ENCODE measurements around the gene MS4A13. TPM values are rescaled to one million over a fixed set of nuclear protein-coding genes. Genes with fewer than 3 reads are reported as not detected.
"Not testable (repeated sequence)": the region's sequence is repeated elsewhere in the genome, so short reads cannot be mapped to it uniquely, and the experiment has no call there.

Gene MS4A13
- total RNA-seq, 2 donors from 2014 or later = not detected

DNA sequence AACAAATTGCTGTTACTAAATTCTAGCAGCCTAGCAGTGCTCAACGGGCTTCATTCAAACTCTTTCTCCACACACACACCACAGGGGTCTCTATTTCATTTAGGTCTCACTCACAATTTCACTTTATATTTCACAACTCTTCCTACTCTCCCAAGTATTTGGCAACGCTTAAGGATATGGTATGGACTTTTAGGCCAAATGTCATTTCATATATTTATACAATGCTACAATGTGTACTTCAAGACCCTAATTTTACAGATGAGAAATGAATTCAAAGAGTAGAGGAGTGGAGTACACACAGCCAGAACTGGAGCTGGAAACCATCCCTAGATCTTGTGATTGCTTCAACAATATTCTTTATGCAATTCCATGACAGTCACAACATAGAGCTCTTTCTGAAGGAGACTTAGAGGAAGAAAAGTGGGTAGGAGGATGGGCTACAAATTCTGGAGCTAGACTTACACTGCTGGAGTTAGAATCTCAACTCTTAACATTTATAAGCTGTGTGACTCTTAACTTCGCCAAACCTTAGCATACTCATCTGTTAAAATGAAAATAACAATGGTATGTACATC lies 2.5 kb upstream of the MS4A13 start:
- no peak for DNase-seq (ENCODE audit: low spot score)
- no peak for ATAC-seq (ENCODE audit: insufficient number of reproducible peaks, low FRiP score, low read depth)
- Histone ChIP-seq H3K4me1 (ENCODE audit: control insufficient read depth in 1 of 2, low read depth in 2 of 2) (no peaks in the 10 kb centered on the region), H3K9me3 (no peaks in the 10 kb centered on the region), H3K27me3 (replicated peaks; ENCODE audit: insufficient read depth) (no peaks in the 10 kb centered on the region), H3K27ac (no peak overlapping the region), H3K36me3 (no peaks in the 10 kb centered on the region), H3K4me3 (no peak overlapping the region)
- TF ChIP-seq, protein P1, sequence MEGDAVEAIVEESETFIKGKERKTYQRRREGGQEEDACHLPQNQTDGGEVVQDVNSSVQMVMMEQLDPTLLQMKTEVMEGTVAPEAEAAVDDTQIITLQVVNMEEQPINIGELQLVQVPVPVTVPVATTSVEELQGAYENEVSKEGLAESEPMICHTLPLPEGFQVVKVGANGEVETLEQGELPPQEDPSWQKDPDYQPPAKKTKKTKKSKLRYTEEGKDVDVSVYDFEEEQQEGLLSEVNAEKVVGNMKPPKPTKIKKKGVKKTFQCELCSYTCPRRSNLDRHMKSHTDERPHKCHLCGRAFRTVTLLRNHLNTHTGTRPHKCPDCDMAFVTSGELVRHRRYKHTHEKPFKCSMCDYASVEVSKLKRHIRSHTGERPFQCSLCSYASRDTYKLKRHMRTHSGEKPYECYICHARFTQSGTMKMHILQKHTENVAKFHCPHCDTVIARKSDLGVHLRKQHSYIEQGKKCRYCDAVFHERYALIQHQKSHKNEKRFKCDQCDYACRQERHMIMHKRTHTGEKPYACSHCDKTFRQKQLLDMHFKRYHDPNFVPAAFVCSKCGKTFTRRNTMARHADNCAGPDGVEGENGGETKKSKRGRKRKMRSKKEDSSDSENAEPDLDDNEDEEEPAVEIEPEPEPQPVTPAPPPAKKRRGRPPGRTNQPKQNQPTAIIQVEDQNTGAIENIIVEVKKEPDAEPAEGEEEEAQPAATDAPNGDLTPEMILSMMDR (IDR thresholded peaks at IDR 0.05) = no peak

DNA sequence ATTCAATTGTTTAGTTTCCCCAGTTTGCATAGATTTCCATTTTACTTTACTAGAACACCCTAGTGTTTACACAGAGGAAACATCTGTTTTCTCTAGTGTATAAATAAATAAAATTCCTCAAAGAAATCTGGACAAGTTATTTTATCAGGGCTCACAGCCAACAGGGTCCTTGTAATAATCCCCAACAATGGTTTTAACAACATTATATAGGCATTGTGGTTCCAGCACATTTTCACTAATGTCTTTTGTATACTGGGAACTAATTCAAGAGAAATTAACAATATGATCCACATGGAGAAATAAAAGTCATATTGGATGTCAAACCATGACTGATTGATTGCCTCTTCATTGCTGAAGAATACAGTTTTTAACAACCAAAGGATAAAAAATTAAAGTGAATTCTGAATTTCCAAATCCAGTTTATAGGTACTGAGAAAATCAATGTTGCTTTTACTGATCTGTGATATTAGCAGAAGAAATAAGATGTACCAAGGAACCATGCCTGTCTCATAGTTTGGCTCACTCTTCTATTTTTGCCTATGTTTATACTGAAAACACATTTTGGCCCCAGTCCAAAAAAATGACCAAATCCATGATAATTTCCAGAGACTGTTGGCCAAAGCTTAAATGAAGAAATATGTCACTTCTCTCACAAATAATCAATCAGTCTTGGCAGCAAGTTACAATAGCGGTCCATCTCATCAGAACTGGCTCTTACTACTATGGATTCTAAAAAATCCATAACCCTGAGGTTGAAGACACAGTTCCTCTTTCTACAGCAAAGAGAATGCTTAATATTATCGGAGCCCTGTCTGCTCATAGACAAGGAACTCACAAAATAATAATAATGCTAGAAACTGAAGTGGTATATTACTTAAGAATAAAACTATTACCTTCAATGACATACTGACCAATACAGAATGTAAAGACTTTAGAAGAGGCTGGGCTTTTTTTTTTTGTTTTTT lies 1.4 kb upstream of the MS4A13 start:
- no peak overlapping the region for H3K4me3 ChIP-seq
- H3K27me3 ChIP-seq (replicated peaks; ENCODE audit: insufficient read depth) = no peaks in the 10 kb centered on the region
- H3K9me3 ChIP-seq = no peaks in the 10 kb centered on the region
- TF ChIP-seq, protein P1 (IDR thresholded peaks at IDR 0.05) = no peak
- DNase-seq (ENCODE audit: low spot score) (no peak), ATAC-seq (ENCODE audit: insufficient number of reproducible peaks, low FRiP score, low read depth) (no peak)
- no peak overlapping the region for H3K27ac ChIP-seq
- no peaks in the 10 kb centered on the region for H3K36me3 ChIP-seq
- no peaks in the 10 kb centered on the region for H3K4me1 ChIP-seq (ENCODE audit: control insufficient read depth in 1 of 2, low read depth in 2 of 2)

- TF ChIP-seq, protein P1 (IDR thresholded peaks at IDR 0.05) = no peak
These were observed 13.3 kb downstream of the MS4A13 start for GRCh38 chr11:60528465-60528864.

GRCh38 chr11:60528934-60529333 lies 13.7 kb downstream of the MS4A13 start:
- Histone ChIP-seq H3K27ac (no peak overlapping the region), H3K27me3 (replicated peaks; ENCODE audit: insufficient read depth) (no peaks in the 10 kb centered on the region), H3K9me3 (no peaks in the 10 kb centered on the region), H3K36me3 (no peaks in the 10 kb centered on the region), H3K4me3 (no peak overlapping the region), H3K4me1 (ENCODE audit: control insufficient read depth in 1 of 2, low read depth in 2 of 2) (no peaks in the 10 kb centered on the region)
- TF ChIP-seq, protein P1 (IDR thresholded peaks at IDR 0.05) = no peak
- ATAC-seq (ENCODE audit: insufficient number of reproducible peaks, low FRiP score, low read depth) = no peak
- DNase-seq (ENCODE audit: low spot score) = no peak

More at GRCh38 chr11:60528465-60528864, 13.3 kb downstream of the MS4A13 start:
- Histone ChIP-seq H3K27ac (no peak overlapping the region), H3K4me3 (no peak overlapping the region), H3K9me3 (no peaks in the 10 kb centered on the region), H3K27me3 (replicated peaks; ENCODE audit: insufficient read depth) (no peaks in the 10 kb centered on the region), H3K36me3 (no peaks in the 10 kb centered on the region), H3K4me1 (ENCODE audit: control insufficient read depth in 1 of 2, low read depth in 2 of 2) (no peaks in the 10 kb centered on the region)
- ATAC-seq (ENCODE audit: insufficient number of reproducible peaks, low FRiP score, low read depth) = no peak
- no peak for DNase-seq (ENCODE audit: low spot score)

DNA sequence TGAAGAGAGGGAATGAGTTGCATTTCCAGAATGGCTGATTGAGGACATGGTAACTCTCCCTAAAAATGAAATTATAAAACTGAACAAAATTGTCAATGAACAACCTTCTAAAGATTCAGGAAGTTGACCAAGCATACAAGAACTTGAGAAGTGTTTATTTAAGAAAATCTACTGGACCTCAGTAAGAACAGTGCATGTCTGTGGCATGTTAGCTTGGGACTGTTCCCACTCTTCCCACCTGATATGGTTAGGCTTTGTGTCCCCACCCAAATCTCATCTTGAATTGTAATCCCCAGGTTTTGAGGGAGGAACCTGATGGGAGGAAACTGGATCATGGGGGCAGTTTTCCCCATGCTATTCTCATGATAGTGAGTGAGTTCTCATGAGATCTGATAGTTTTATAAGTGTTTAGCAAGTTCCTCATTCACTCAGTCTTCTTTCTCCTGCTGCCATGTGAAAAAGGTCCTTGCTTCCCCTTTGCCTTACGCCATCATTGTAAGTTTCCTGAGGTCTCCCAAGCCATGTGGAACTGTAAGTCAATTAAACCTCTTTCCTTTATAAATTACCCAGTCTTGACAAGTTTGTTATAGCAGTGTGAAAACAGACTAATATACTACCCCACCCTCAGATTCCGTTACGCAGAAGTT lies 15.4 kb downstream of the MS4A13 start:
- no peak overlapping the region for H3K4me3 ChIP-seq
- TF ChIP-seq, protein P1 (IDR thresholded peaks at IDR 0.05) = no peak
- no peaks in the 10 kb centered on the region for H3K4me1 ChIP-seq (ENCODE audit: control insufficient read depth in 1 of 2, low read depth in 2 of 2)
- no peak overlapping the region for H3K27ac ChIP-seq
- H3K9me3 ChIP-seq = no peaks in the 10 kb centered on the region
- no peaks in the 10 kb centered on the region for H3K27me3 ChIP-seq (replicated peaks; ENCODE audit: insufficient read depth)
- DNase-seq (ENCODE audit: low spot score) (no peak), ATAC-seq (ENCODE audit: insufficient number of reproducible peaks, low FRiP score, low read depth) (no peak)
- no peaks in the 10 kb centered on the region for H3K36me3 ChIP-seq

GRCh38 chr11:60532383-60532782 lies 17.2 kb downstream of the MS4A13 start:
- not testable (repeated sequence) for H3K27ac ChIP-seq; H3K4me1 ChIP-seq (ENCODE audit: control insufficient read depth in 1 of 2, low read depth in 2 of 2); H3K4me3 ChIP-seq; H3K36me3 ChIP-seq; DNase-seq (ENCODE audit: low spot score); ATAC-seq (ENCODE audit: insufficient number of reproducible peaks, low FRiP score, low read depth); H3K9me3 ChIP-seq; H3K27me3 ChIP-seq (replicated peaks; ENCODE audit: insufficient read depth)

GRCh38 chr11:60538627-60539026 lies 23.4 kb downstream of the MS4A13 start:
- H3K27ac ChIP-seq; ATAC-seq (ENCODE audit: insufficient number of reproducible peaks, low FRiP score, low read depth); H3K36me3 ChIP-seq; H3K4me1 ChIP-seq (ENCODE audit: control insufficient read depth in 1 of 2, low read depth in 2 of 2); H3K27me3 ChIP-seq (replicated peaks; ENCODE audit: insufficient read depth); H3K4me3 ChIP-seq; DNase-seq (ENCODE audit: low spot score); H3K9me3 ChIP-seq: not testable (repeated sequence)
